Measurements from ENCODE around the gene BIRC2. TPM values are rescaled to one million over a fixed set of nuclear protein-coding genes. Genes with fewer than 3 reads are reported as not detected.

BIRC2 gene
- total RNA-seq, 1 experiment from 2014 or later: 28.2 TPM

- H4K20me1 ChIP-seq (ENCODE audit: control insufficient read depth, insufficient read depth, insufficient read length): no peaks in the 10 kb centered on the region
- no peak overlapping the region for H2BK12ac ChIP-seq (ENCODE audit: insufficient read length, low read depth, low read length)
- no peak overlapping the region for H3K4ac ChIP-seq (ENCODE audit: low read depth, low read length)
- Mint-ChIP-seq H3K4me1 (peaks cover 6 to 10% of the 10 kb centered on the region in 2 experiments), H3K27me3 (ENCODE audit: low read depth) (no peaks in the 10 kb centered on the region), H3K9me3 (no peaks in the 10 kb centered on the region), H3K36me3 (ENCODE audit: insufficient read depth in 1 of 3, low read depth in 3 of 3) (peaks cover 5 to 36% (median 33%) of the 10 kb centered on the region in 3 experiments; a peak in 5 of 7 replicates), H3K4me3 (no peak overlapping the region), H3K27ac (no peak overlapping the region)
- H3T11ph ChIP-seq (ENCODE audit: low read length): no peak overlapping the region
- no peaks in the 10 kb centered on the region for H3K79me1 ChIP-seq (ENCODE audit: insufficient read depth, low read depth, low read length, poor library complexity, severe bottlenecking)
- no peaks in the 10 kb centered on the region for H3K27me3 ChIP-seq (ENCODE audit: insufficient read depth, low read length)
- H2BK120ac ChIP-seq (ENCODE audit: low read depth, low read length, poor library complexity, severe bottlenecking): no peak overlapping the region
- H3K27ac ChIP-seq (ENCODE audit: insufficient read length, low read depth, low read length): no peak overlapping the region
- no peaks in the 10 kb centered on the region for H3K4me1 ChIP-seq (ENCODE audit: insufficient read depth, low read length)
- H2AFZ ChIP-seq (ENCODE audit: low read length): no peak overlapping the region
- H3K4me2 ChIP-seq (ENCODE audit: insufficient read depth, insufficient read length, low read length): no peak overlapping the region
- H4K8ac ChIP-seq (replicated peaks; ENCODE audit: insufficient read length, low read depth, low read length): no peak overlapping the region
- H3K14ac ChIP-seq (ENCODE audit: insufficient read depth, low read length): no peak overlapping the region
- H2BK20ac ChIP-seq (ENCODE audit: low read depth, low read length, poor library complexity, severe bottlenecking): no peak overlapping the region
- H3K18ac ChIP-seq (ENCODE audit: insufficient read length, low read depth, low read length): no peak overlapping the region
- H2BK15ac ChIP-seq (ENCODE audit: low read depth, low read length): no peak overlapping the region
- H4K5ac ChIP-seq (ENCODE audit: insufficient read length, low read depth, low read length): no peak overlapping the region
- H3K56ac ChIP-seq (ENCODE audit: insufficient read length, low read depth, low read length): no peak overlapping the region
- no peak for DNase-seq
- WGBS (ENCODE audit: extremely low coverage, insufficient read length, low lambda C conversion rate): no CpG with 5 or more reads among the region's 2 CpGs
- no peak overlapping the region for H2AK5ac ChIP-seq (ENCODE audit: insufficient read length, low read length)
- H3K79me2 ChIP-seq (ENCODE audit: insufficient read depth, low read length): no peaks in the 10 kb centered on the region
- H3K9ac ChIP-seq (ENCODE audit: extremely low read depth, insufficient read length, low read length): no peak overlapping the region
- no peak overlapping the region for H4K91ac ChIP-seq (ENCODE audit: insufficient read length, low read depth, low read length)
- H3K23me2 ChIP-seq (ENCODE audit: insufficient read length, low read depth, low read length, poor library complexity, severe bottlenecking): no peaks in the 10 kb centered on the region
- no peaks in the 10 kb centered on the region for H3K9me3 ChIP-seq (ENCODE audit: control insufficient read depth, low read depth, low read length)
- no peak for TF ChIP-seq CTCF (conservative IDR thresholded peaks at IDR 0.05)
- H2BK5ac ChIP-seq (ENCODE audit: insufficient read length, low read length): no peak overlapping the region
- H3K23ac ChIP-seq (ENCODE audit: insufficient read length, low read depth, low read length): no peak overlapping the region
Observed at GRCh38 chr11:102377891-102378290, 30.9 kb downstream of the BIRC2 start.
